CD4-positive, alpha-beta memory T cell (primary cell): Measurements from ENCODE around the gene POFUT2. TPM values are rescaled to one million over a fixed set of nuclear protein-coding genes. Genes with fewer than 3 reads are reported as not detected.

Experiments
- CTCF ChIA-PET: fragments of 350-600 bp; sonication (Branson Sonifier 250); formaldehyde crosslinking; loops from one replicate; lab custom pipeline; 2021; ENCODE audit warnings: inconsistent platforms; ENCODE audit not compliant: partially characterized antibody; lab: Charles Lee
- POLR2A ChIA-PET: fragments of 350-600 bp; sonication (Branson Sonifier 250); formaldehyde crosslinking; loops from one replicate; lab custom pipeline; 2021; ENCODE audit not compliant: partially characterized antibody; lab: Charles Lee
- DNase-seq, 5 donors: peaks; one replicate each; pipeline versions ENCODE4 v3.0.0 to v3.0.0-alpha.2; 2020 to 2022; ENCODE audit warnings: mixed read lengths in 1 of 5
- H3K27ac ChIP-seq: one replicate; pipeline ENCODE4 v1.7.0; 2013; ENCODE audit warnings: low read depth, low read length
- H3K27me3 ChIP-seq: 2 replicates; pipeline ENCODE4 v1.7.0; 2013; ENCODE audit warnings: mild to moderate bottlenecking, low read length, moderate library complexity; ENCODE audit not compliant: insufficient read depth
- H3K36me3 ChIP-seq: 2 replicates; pipeline ENCODE4 v1.7.0; 2013; ENCODE audit warnings: mild to moderate bottlenecking, low read length, moderate library complexity; ENCODE audit not compliant: insufficient read depth
- H3K4me1 ChIP-seq: 2 replicates; pipeline ENCODE4 v1.7.0; 2013; ENCODE audit warnings: mild to moderate bottlenecking, low read length, moderate library complexity; ENCODE audit not compliant: insufficient read depth
- H3K4me3 ChIP-seq, 2 donors: one replicate each; pipeline ENCODE4 v1.7.0; 2013; ENCODE audit warnings: low read length in 2 of 2, mild to moderate bottlenecking in 1 of 2
- H3K9me3 ChIP-seq, 2 donors: one replicate each; pipeline ENCODE4 v1.7.0; 2013; ENCODE audit warnings: low read length in 2 of 2, control low read depth in 1 of 2; ENCODE audit not compliant: control insufficient read depth in 1 of 2
- H3K27ac Mint-ChIP-seq, 7 donors: one replicate each; pipeline ENCODE4 v1.8.0; 2020 to 2021; ENCODE audit warnings: mixed read lengths in 7 of 7, mild to moderate bottlenecking in 6 of 7, inconsistent platforms in 3 of 7, moderate library complexity in 3 of 7
- H3K27me3 Mint-ChIP-seq, 2 donors: one replicate each; pipeline ENCODE4 v1.8.0; 2020 to 2021; ENCODE audit warnings: mixed read lengths in 2 of 2
- H3K36me3 Mint-ChIP-seq, 2 donors: one replicate each; pipeline ENCODE4 v1.8.0; 2020 to 2021; ENCODE audit warnings: mixed read lengths in 2 of 2, inconsistent platforms in 1 of 2, mild to moderate bottlenecking in 1 of 2
- H3K4me1 Mint-ChIP-seq, 4 donors: one replicate each; pipeline ENCODE4 v1.8.0; 2020 to 2021; ENCODE audit warnings: mixed read lengths in 4 of 4, mild to moderate bottlenecking in 1 of 4
- H3K4me3 Mint-ChIP-seq, 8 donors: one replicate each; pipeline ENCODE4 v1.8.0; 2020 to 2021; ENCODE audit warnings: mixed read lengths in 8 of 8, mild to moderate bottlenecking in 7 of 8, moderate library complexity in 6 of 8, inconsistent platforms in 3 of 8
- H3K9me3 Mint-ChIP-seq, 8 donors: one replicate each; pipeline ENCODE4 v1.8.0; 2020 to 2021; ENCODE audit warnings: mixed read lengths in 8 of 8, mild to moderate bottlenecking in 5 of 8, inconsistent platforms in 3 of 8, moderate library complexity in 1 of 8
- intact Hi-C: fragments of 100-400 bp; cut with micrococcal nuclease; formaldehyde crosslinking; loops from one replicate; pipeline ENCODE4 v1.15.1; 2023
- polyA plus RNA-seq, 2 donors: library from polyadenylated mRNA; unstranded; fragments of 300-500 nt; fragmentation: Illumina TruSeq; gene quantifications; one replicate each; pipeline ENCODE4 v1.2.3, GENCODE V29; 2021
- total RNA-seq, 2 experiments: library from RNA; stranded (reverse); gene quantifications; one replicate each; pipeline ENCODE4 v1.2.3, GENCODE V29; 2021

Gene POFUT2
- total and polyA plus RNA-seq, 4 experiments from 2014 or later = 2.8 to 40.8 (median 22.9) TPM

DNA sequence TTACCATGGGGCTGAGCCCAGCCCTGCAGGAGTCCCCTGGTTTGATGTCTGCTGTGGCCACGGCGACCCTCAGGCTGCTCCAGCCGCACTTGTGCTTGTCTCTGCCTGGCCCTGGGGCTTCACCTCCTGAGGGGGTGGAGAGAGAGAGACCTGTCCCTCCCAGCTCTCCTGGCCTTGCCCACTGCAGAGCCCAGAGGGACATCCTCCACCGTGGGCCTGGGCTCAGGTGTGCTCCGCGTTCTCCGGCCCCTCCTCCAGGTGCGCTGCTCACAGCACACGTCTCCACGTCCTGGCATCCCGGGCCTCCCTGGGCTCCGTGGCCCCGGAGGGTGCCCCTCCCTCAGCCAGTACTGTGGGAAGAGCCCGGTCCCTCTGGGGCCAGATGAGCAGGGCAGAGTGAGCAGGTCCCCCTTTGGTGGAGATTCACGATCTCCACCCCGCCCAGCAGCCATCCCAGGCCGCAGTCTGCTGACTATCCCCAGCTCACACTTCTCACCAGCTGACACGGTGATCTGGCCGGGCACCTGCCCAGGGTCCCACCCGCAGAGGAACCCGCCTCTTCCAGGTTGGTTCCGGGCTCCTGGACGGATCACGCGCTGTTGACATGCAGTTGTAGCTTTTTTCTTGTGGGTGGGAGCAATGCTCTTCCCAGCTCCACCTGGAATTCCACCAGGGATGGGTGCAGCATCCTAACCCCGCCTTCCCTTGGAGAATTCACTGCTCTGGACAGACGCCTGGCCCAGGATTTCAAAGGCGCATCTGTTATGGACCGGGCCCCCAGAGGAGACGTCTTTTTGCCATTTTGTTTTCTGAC, 41.8 kb upstream of the POFUT2 start:
- CTCF ChIA-PET = no interaction called here
- no peak for DNase-seq
- intact Hi-C loops = no loop called here
- no peak overlapping the region for H3K4me3 Mint-ChIP-seq
- Histone ChIP-seq H3K27ac (no peak overlapping the region), H3K36me3 (no peaks in the 10 kb centered on the region), H3K9me3 (no peaks in the 10 kb centered on the region), H3K4me3 (no peak overlapping the region), H3K27me3 (no peaks in the 10 kb centered on the region), H3K4me1 (no peaks in the 10 kb centered on the region)
- no peaks in the 10 kb centered on the region for H3K9me3 Mint-ChIP-seq
- peaks cover 0 to 2% (median under 1%) of the 10 kb centered on the region in 4 donors for H3K4me1 Mint-ChIP-seq
- no peaks in the 10 kb centered on the region for H3K36me3 Mint-ChIP-seq
- POLR2A ChIA-PET = no interaction called here
- peaks cover 4% of the 10 kb centered on the region in 2 donors for H3K27me3 Mint-ChIP-seq
- H3K27ac Mint-ChIP-seq = no peak overlapping the region

- H3K4me3 ChIP-seq = no peak overlapping the region
- H3K36me3 Mint-ChIP-seq = no peaks in the 10 kb centered on the region
- H3K4me1 ChIP-seq = peaks cover under 1% of the 10 kb centered on the region
- no peak overlapping the region for H3K27ac Mint-ChIP-seq
- no peak overlapping the region for H3K27ac ChIP-seq
- CTCF ChIA-PET = interaction anchor here (0.6 kb wide), 1 partner anchor 70 kb away, joined by 3 read pairs; no protein-coding TSS in a partner anchor
- POLR2A ChIA-PET = no interaction called here
- H3K9me3 Mint-ChIP-seq = no peaks in the 10 kb centered on the region
- H3K4me1 Mint-ChIP-seq = peaks cover 0 to 2% (median 0%) of the 10 kb centered on the region in 4 donors
- DNase-seq = no peak
- no peak overlapping the region for H3K4me3 Mint-ChIP-seq
- intact Hi-C loops = no loop called here
- no peaks in the 10 kb centered on the region for H3K27me3 ChIP-seq
- no peaks in the 10 kb centered on the region for H3K36me3 ChIP-seq
- no peaks in the 10 kb centered on the region for H3K9me3 ChIP-seq
- H3K27me3 Mint-ChIP-seq = peaks cover 4% of the 10 kb centered on the region in 2 donors
These were observed 40.8 kb upstream of the POFUT2 start for GRCh38 chr21:45328198-45329091.

- Mint-ChIP-seq H3K4me1 (peaks cover 0 to 4% (median 1%) of the 10 kb centered on the region in 4 donors), H3K27ac (peak overlapping the region in 2 of 7 donors; percentile 19 to 81), H3K27me3 (peaks cover 4% of the 10 kb centered on the region in 2 donors), H3K4me3 (peak overlapping the region in 1 of 8 donors; percentile 29), H3K9me3 (no peaks in the 10 kb centered on the region), H3K36me3 (no peaks in the 10 kb centered on the region)
- H3K4me3 ChIP-seq = no peak overlapping the region
- H3K9me3 ChIP-seq = no peaks in the 10 kb centered on the region
- no peak overlapping the region for H3K27ac ChIP-seq
- ChIA-PET POLR2A (no interaction called here), CTCF (interaction anchor here (0.6 kb wide), 1 partner anchor 71 kb away, joined by 3 read pairs; no protein-coding TSS in a partner anchor)
- no peaks in the 10 kb centered on the region for H3K27me3 ChIP-seq
- no peaks in the 10 kb centered on the region for H3K36me3 ChIP-seq
- no peak for DNase-seq
- H3K4me1 ChIP-seq = peaks cover 9% of the 10 kb centered on the region
- intact Hi-C loops = no loop called here
These were observed 39.9 kb upstream of the POFUT2 start for GRCh38 chr21:45327441-45328197.

GRCh38 chr21:45326891-45327440, 39.3 kb upstream of the POFUT2 start:
- POLR2A ChIA-PET = no interaction called here
- H3K36me3 ChIP-seq = no peaks in the 10 kb centered on the region
- CTCF ChIA-PET = no interaction called here
- no peak overlapping the region for H3K27ac ChIP-seq
- no peaks in the 10 kb centered on the region for H3K27me3 ChIP-seq
- peaks cover 0 to 4% of the 10 kb centered on the region in 2 donors for H3K27me3 Mint-ChIP-seq
- peaks cover 16% of the 10 kb centered on the region for H3K4me1 ChIP-seq
- peaks cover 6 to 11% (median 7%) of the 10 kb centered on the region in 4 donors for H3K4me1 Mint-ChIP-seq
- H3K4me3 ChIP-seq = no peak overlapping the region
- no peak for DNase-seq
- intact Hi-C loops = no loop called here
- H3K9me3 ChIP-seq = no peaks in the 10 kb centered on the region
- H3K36me3 Mint-ChIP-seq = no peaks in the 10 kb centered on the region
- H3K27ac Mint-ChIP-seq = peak overlapping the region in 2 of 7 donors; percentile 19 to 81
- no peaks in the 10 kb centered on the region for H3K9me3 Mint-ChIP-seq
- peak overlapping the region in 1 of 8 donors; percentile 29 for H3K4me3 Mint-ChIP-seq

DNA sequence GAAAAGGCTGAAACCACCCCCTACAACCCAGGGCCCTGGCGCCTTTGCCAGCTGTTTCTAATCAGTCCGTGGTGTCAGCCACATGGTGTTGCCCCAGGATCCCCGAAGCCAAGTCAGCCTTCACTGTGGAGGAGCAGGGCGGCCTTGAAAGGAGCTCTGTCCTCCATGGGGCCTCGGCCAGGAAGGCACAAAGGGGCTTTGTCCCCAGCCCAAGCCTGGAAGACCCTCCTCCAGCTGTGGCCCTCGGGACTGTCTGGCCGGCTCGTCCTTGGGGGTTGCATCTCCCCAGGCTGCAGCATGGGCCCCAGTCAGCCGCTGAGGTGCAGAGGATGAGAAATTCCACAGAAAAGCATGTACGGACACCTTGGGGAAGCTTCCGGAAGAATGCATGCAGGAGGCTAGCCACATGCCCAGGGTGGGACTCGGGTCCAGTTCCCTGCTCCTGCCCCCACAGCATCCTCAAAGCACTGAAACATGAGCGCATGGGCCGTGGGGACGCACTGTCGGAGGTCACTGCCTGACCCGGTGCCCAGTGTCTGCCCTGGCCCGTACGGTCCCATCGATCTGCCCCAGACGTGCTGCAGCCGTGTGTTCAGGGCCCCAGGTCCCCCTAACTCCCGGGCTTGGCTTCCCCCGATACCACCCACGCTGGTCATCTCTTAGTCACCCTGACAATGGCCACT, 38.6 kb upstream of the POFUT2 start:
- Histone ChIP-seq H3K4me3 (no peak overlapping the region), H3K9me3 (no peaks in the 10 kb centered on the region), H3K27me3 (no peaks in the 10 kb centered on the region), H3K27ac (no peak overlapping the region), H3K4me1 (peaks cover 22% of the 10 kb centered on the region), H3K36me3 (no peaks in the 10 kb centered on the region)
- Mint-ChIP-seq H3K9me3 (no peaks in the 10 kb centered on the region), H3K36me3 (no peaks in the 10 kb centered on the region), H3K27me3 (peaks cover 0 to 4% of the 10 kb centered on the region in 2 donors), H3K4me3 (no peak overlapping the region), H3K4me1 (peaks cover 6 to 12% (median 10%) of the 10 kb centered on the region in 4 donors), H3K27ac (no peak overlapping the region)
- intact Hi-C loops = no loop called here
- CTCF ChIA-PET = no interaction called here
- no peak for DNase-seq
- POLR2A ChIA-PET = no interaction called here

DNA sequence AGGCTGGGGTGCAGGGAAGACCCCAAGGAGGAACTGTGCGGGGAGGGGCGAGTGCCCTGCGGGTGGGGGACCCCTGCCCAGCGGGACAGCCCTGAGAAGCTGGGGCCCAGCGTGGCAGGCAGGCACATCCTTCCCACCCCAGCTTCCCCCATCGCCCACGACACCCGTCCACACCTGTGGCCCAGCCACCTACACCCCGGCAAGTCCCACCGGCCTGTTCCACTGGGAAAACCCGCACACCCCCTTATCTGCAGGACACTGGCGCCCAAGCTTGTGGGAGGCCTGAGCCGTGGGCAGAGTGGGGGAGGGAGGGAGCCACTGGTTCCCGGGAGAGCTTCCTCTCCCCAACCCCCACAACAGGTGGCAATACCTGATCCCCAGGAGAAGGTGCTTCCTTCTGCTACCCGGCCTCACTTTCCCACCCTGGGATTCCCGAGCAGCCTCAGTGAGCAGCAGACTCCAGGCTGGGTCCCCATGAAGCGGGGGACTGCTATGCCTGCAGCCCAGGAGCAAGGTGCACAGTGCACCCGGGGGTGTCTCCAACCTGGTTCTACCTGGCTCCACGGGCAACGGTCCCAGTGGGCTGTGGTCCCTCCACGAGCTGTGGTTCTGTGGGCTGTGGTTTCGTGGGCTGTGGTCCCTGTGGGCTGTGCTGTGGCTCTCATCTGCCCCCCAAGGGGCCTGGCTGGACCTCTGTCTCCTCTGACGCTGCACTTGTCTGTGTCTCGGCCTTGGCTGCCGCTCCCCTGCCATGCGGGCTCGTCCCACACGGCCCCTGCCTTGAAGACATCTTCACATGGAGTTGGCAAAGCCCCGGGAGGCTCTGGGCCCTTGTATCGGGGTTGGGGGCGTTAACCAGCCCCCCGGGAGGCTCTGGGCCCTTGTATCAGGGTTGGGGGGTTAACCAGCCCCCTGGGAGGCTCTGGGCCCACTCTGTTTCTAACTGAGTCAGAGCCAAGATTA, 37.8 kb upstream of the POFUT2 start:
- intact Hi-C loops = no loop called here
- peaks cover 0 to 4% of the 10 kb centered on the region in 2 donors for H3K27me3 Mint-ChIP-seq
- ChIA-PET POLR2A (no interaction called here), CTCF (no interaction called here)
- no peaks in the 10 kb centered on the region for H3K36me3 ChIP-seq
- DNase-seq = no peak
- H3K4me1 Mint-ChIP-seq = peaks cover 6 to 12% (median 11%) of the 10 kb centered on the region in 4 donors
- H3K4me3 Mint-ChIP-seq = no peak overlapping the region
- no peaks in the 10 kb centered on the region for H3K27me3 ChIP-seq
- H3K9me3 Mint-ChIP-seq = no peaks in the 10 kb centered on the region
- no peaks in the 10 kb centered on the region for H3K36me3 Mint-ChIP-seq
- no peak overlapping the region for H3K4me3 ChIP-seq
- peaks cover 23% of the 10 kb centered on the region for H3K4me1 ChIP-seq
- H3K9me3 ChIP-seq = no peaks in the 10 kb centered on the region
- no peak overlapping the region for H3K27ac ChIP-seq
- H3K27ac Mint-ChIP-seq = peak overlapping the region in 1 of 7 donors; percentile 29
